ENCODE measurements around the gene SYT6. TPM values are rescaled to one million over a fixed set of nuclear protein-coding genes. Genes with fewer than 3 reads are reported as not detected.

Gene SYT6
- total RNA-seq, 1 experiment from 2014 or later: 54.2 TPM

- TF ChIP-seq NFATC4 (CRISPR knock-in tag; IDR thresholded peaks at IDR 0.05) (no peak), ZNF232 (CRISPR knock-in tag; IDR thresholded peaks at IDR 0.05) (no peak)
Observed at GRCh38 chr1:114199017-114199594, 45.4 kb upstream of the SYT6 start (continued).

- POLR2A ChIA-PET: no interaction called here
- H3K27me3 Mint-ChIP-seq (ENCODE audit: low read depth): peaks cover 88% of the 10 kb centered on the region
- CTCF ChIA-PET: interaction anchor here (2.0 kb wide), 1 partner anchor 218 kb away, joined by 8 read pairs; the partner anchor contains the start of gene OLFML3
Observed at GRCh38 chr1:114196992-114197907, 43.6 kb upstream of the SYT6 start.

More at GRCh38 chr1:114196992-114197907, 43.6 kb upstream of the SYT6 start:
- Mint-ChIP-seq H3K36me3 (no peaks in the 10 kb centered on the region), H3K4me3 (no peak overlapping the region), H3K27ac (no peak overlapping the region), H3K4me1 (peaks cover 12% of the 10 kb centered on the region), H3K9me3 (peaks cover 5% of the 10 kb centered on the region; the same call in 1 of the 2 replicates)
- no peak for TF ChIP-seq OVOL2 (CRISPR knock-in tag; IDR thresholded peaks at IDR 0.05; ENCODE audit: borderline replicate concordance)
- TF ChIP-seq JAZF1 (CRISPR knock-in tag; IDR thresholded peaks at IDR 0.05): no peak
- no peak for TF ChIP-seq AR (CRISPR knock-in tag; IDR thresholded peaks at IDR 0.05)
- TF ChIP-seq EMX1 (CRISPR knock-in tag; IDR thresholded peaks at IDR 0.05): no peak
- TF ChIP-seq ZNF512 (CRISPR knock-in tag; IDR thresholded peaks at IDR 0.05; ENCODE audit: borderline replicate concordance): no peak
- no peak for TF ChIP-seq MLX (CRISPR knock-in tag; IDR thresholded peaks at IDR 0.05)
- TF ChIP-seq ZNF138 (CRISPR knock-in tag; conservative IDR thresholded peaks at IDR 0.05): no peak
- TF ChIP-seq TEAD1 (CRISPR knock-in tag; IDR thresholded peaks at IDR 0.05): no peak
- TF ChIP-seq ATF1 (CRISPR knock-in tag; IDR thresholded peaks at IDR 0.05): no peak
- TF ChIP-seq ZNF671 (CRISPR knock-in tag; IDR thresholded peaks at IDR 0.05): no peak
- no peak for TF ChIP-seq SP1 (CRISPR knock-in tag; conservative IDR thresholded peaks at IDR 0.05)
- TF ChIP-seq TP53 (CRISPR knock-in tag; IDR thresholded peaks at IDR 0.05): no peak
- TF ChIP-seq MXD4 (CRISPR knock-in tag; IDR thresholded peaks at IDR 0.05; ENCODE audit: borderline replicate concordance): no peak
- TF ChIP-seq TEAD4 (CRISPR knock-in tag; IDR thresholded peaks at IDR 0.05): no peak
- no peak for TF ChIP-seq E2F4 (CRISPR knock-in tag; IDR thresholded peaks at IDR 0.05; ENCODE audit: borderline replicate concordance, low read depth)
- no peak for TF ChIP-seq ETV6 (CRISPR knock-in tag; IDR thresholded peaks at IDR 0.05)
- DNase-seq (ENCODE audit: low spot score): no peak
- ATAC-seq: peak; percentile 64
